HCT116 (cell line): Measurements from ENCODE around the gene ASXL2. TPM values are rescaled to one million over a fixed set of nuclear protein-coding genes. Genes with fewer than 3 reads are reported as not detected.

ENCODE experiments used
- ATAC-seq: fragments of 200-7000 bp; cut with Tn5 transposase; 2 replicates; pipeline ENCODE4 v1.9.1; 2020; ENCODE audit warnings: mild to moderate bottlenecking, moderate library complexity
- BruUV-seq: library from RNA; stranded (reverse); fragments of 400-500 nt; replicated peaks from 2 replicates; lab custom pipeline; 2021; lab: Mats Ljungman, UMichigan
- CTCF ChIA-PET: fragments of 300-600 bp; sonication (Branson Sonifier 250); formaldehyde crosslinking; loops from one replicate; lab custom pipeline; 2021; ENCODE audit warnings: antibody characterized with exemption; lab: Charles Lee
- POLR2A ChIA-PET: fragments of 300-600, 350-600 bp; sonication (Branson Sonifier 250); formaldehyde crosslinking; loops from one replicate; lab custom pipeline; 2021; ENCODE audit warnings: antibody characterized with exemption; lab: Charles Lee
- RAD21 ChIA-PET, 2 experiments: fragments of 300-600 bp; sonication (Branson Sonifier 250); formaldehyde crosslinking; loops; one replicate each; lab custom pipeline; 2023; ENCODE audit warnings: low total read pairs in 2 of 2; ENCODE audit not compliant: uncharacterized antibody in 2 of 2, unreplicated experiment in 2 of 2, low non-redundant PET in 1 of 2; lab: Charles Lee
- DNase-seq: peaks from one replicate; pipeline ENCODE4 v3.0.0-alpha.2; 2010; ENCODE audit warnings: low read depth, low spot score
- H2AFZ ChIP-seq: fragments of 200-600 bp; shearing (Covaris generic), sonication (generic); 2 replicates; pipeline ENCODE4 v1.6.1; 2017; ENCODE audit warnings: low read depth, mixed run types, mixed read lengths, antibody characterized with exemption, low read length; ENCODE audit not compliant: poor library complexity, severe bottlenecking
- H3K27ac ChIP-seq: 2 replicates; pipeline ENCODE4 v1.5.1; 2012; ENCODE audit warnings: low read depth, low read length
- H3K27me3 ChIP-seq: fragments of 200-600 bp; sonication (generic); 2 replicates; pipeline ENCODE4 v1.6.1; 2016; ENCODE audit warnings: mixed run types, low read length, mixed read lengths; ENCODE audit not compliant: insufficient read depth
- H3K36me3 ChIP-seq, 2 experiments: fragments of 200-500 bp in 1 of 2; fragments of 200-600 bp in 1 of 2; sonication (Bioruptor generic) in 1 of 2; sonication (generic) in 1 of 2; 2 replicates each; pipeline versions ENCODE4 v1.5.1 to v1.6.1; 2014 to 2016; ENCODE audit warnings: low read length in 2 of 2, inconsistent platforms in 1 of 2, mixed read lengths in 1 of 2, mixed run types in 1 of 2; ENCODE audit not compliant: insufficient read depth in 2 of 2, control insufficient read depth in 1 of 2
- H3K4me1 ChIP-seq, 2 experiments: fragments of 200-600 bp in 1 of 2; sonication (generic) in 1 of 2; 2 replicates each; pipeline versions ENCODE4 v1.5.1 to v1.6.1; 2012 to 2017; ENCODE audit warnings: low read length in 2 of 2, inconsistent platforms in 1 of 2, mild to moderate bottlenecking in 1 of 2, mixed read lengths in 1 of 2, mixed run types in 1 of 2, moderate library complexity in 1 of 2; ENCODE audit not compliant: insufficient read depth in 2 of 2, control insufficient read depth in 1 of 2
- H3K4me2 ChIP-seq: fragments of 200-600 bp; sonication (generic); 2 replicates; pipeline ENCODE4 v1.6.1; 2017; ENCODE audit warnings: mixed run types, low read length, mixed read lengths
- H3K4me3 ChIP-seq, 2 experiments: fragments of 200-600 bp in 1 of 2; sonication (generic) in 1 of 2; replicated peaks in 1 of 2; 2 replicates each; pipeline ENCODE4 v1.5.1; 2011 to 2016; ENCODE audit warnings: low read length in 2 of 2, control low read depth in 1 of 2, low read depth in 1 of 2, mild to moderate bottlenecking in 1 of 2, mixed read lengths in 1 of 2, mixed run types in 1 of 2
- H3K79me2 ChIP-seq: fragments of 200-600 bp; sonication (generic); 2 replicates; pipeline ENCODE4 v1.6.1; 2017; ENCODE audit warnings: mild to moderate bottlenecking, mixed run types, low read length, moderate library complexity, mixed read lengths; ENCODE audit not compliant: insufficient read depth
- H3K9ac ChIP-seq: fragments of 200-600 bp; sonication (generic); 2 replicates; pipeline ENCODE4 v1.6.1; 2016; ENCODE audit warnings: low read length, mixed read lengths
- H3K9me2 ChIP-seq: fragments of 200-600 bp; sonication (generic), shearing (Covaris generic); 2 replicates; pipeline ENCODE4 v1.6.1; 2017; ENCODE audit warnings: mixed run types, mild to moderate bottlenecking, moderate library complexity; ENCODE audit not compliant: insufficient read depth
- H3K9me3 ChIP-seq, 2 experiments: fragments of 200-500 bp in 1 of 2; fragments of 200-600 bp in 1 of 2; sonication (Bioruptor generic) in 1 of 2; sonication (generic) in 1 of 2; 2 replicates each; pipeline ENCODE4 v1.6.1; 2014 to 2017; ENCODE audit warnings: low read length in 2 of 2, mixed read lengths in 2 of 2, inconsistent platforms in 1 of 2, low read depth in 1 of 2, mild to moderate bottlenecking in 1 of 2, mixed run types in 1 of 2, moderate library complexity in 1 of 2; ENCODE audit not compliant: control insufficient read depth in 1 of 2, insufficient read depth in 1 of 2
- H4K20me1 ChIP-seq: fragments of 200-600 bp; sonication (generic), shearing (Covaris generic); 2 replicates; pipeline ENCODE4 v1.6.1; 2017; ENCODE audit warnings: mixed run types, mild to moderate bottlenecking, moderate library complexity; ENCODE audit not compliant: insufficient read depth
- ATF3 ChIP-seq: IDR thresholded peaks from 2 replicates; pipeline ENCODE4 v1.6.1; 2012
- CBX3 ChIP-seq: IDR thresholded peaks from 2 replicates; pipeline ENCODE4 v1.6.1; 2012; ENCODE audit warnings: low read depth
- CEBPB ChIP-seq: IDR thresholded peaks from 2 replicates; pipeline ENCODE4 v1.6.1; 2012; ENCODE audit warnings: low read depth
- CTCF ChIP-seq, 3 experiments: fragments of 200-600 bp in 1 of 3; sonication (generic) in 1 of 3; IDR thresholded peaks in 2 of 3; conservative IDR thresholded peaks in 1 of 3; 2 replicates each; pipeline ENCODE4 v1.5.1; 2012 to 2017; ENCODE audit warnings: low read depth in 2 of 3, low read length in 2 of 3, antibody characterized with exemption in 1 of 3, borderline replicate concordance in 1 of 3, control low read depth in 1 of 3, mild to moderate bottlenecking in 1 of 3, mixed read lengths in 1 of 3, mixed run types in 1 of 3, moderate library complexity in 1 of 3; ENCODE audit not compliant: insufficient read depth in 1 of 3
- ELF1 ChIP-seq: IDR thresholded peaks from 2 replicates; pipeline ENCODE4 v1.6.1; 2012; ENCODE audit warnings: low read depth, borderline replicate concordance
- EZH2 ChIP-seq: fragments of 200-600 bp; sonication (generic); IDR thresholded peaks from 2 replicates; pipeline ENCODE4 v1.6.1; 2017; ENCODE audit warnings: antibody characterized with exemption, mixed run types
- EZH2phosphoT487 ChIP-seq: fragments of 200-600 bp; IDR thresholded peaks from 2 replicates; pipeline ENCODE4 v1.6.1; 2018; ENCODE audit warnings: antibody characterized with exemption, borderline replicate concordance
- FOSL1 ChIP-seq: IDR thresholded peaks from 2 replicates; pipeline ENCODE4 v1.6.1; 2012; ENCODE audit warnings: low read depth
- JUND ChIP-seq: IDR thresholded peaks from 2 replicates; pipeline ENCODE4 v1.6.1; 2012
- POLR2AphosphoS5 ChIP-seq: IDR thresholded peaks from 2 replicates; pipeline ENCODE4 v1.6.1; 2011; ENCODE audit warnings: mild to moderate bottlenecking, low read depth, low read length, moderate library complexity
- REST ChIP-seq: IDR thresholded peaks from 2 replicates; pipeline ENCODE4 v1.6.1; 2012; ENCODE audit warnings: low read depth
- SIN3A ChIP-seq: IDR thresholded peaks from 2 replicates; pipeline ENCODE4 v1.6.1; 2012; ENCODE audit warnings: low read depth
- SP1 ChIP-seq: IDR thresholded peaks from 2 replicates; pipeline ENCODE4 v1.6.1; 2012; ENCODE audit warnings: low read depth
- SRF ChIP-seq: IDR thresholded peaks from 2 replicates; pipeline ENCODE4 v1.6.1; 2012; ENCODE audit warnings: low read depth
- TCF7L2 ChIP-seq: IDR thresholded peaks from 2 replicates; pipeline ENCODE4 v1.7.0; 2011; ENCODE audit warnings: borderline replicate concordance, inconsistent platforms; ENCODE audit not compliant: insufficient read depth, insufficient read length; ENCODE audit errors: extremely low read depth
- YY1 ChIP-seq: IDR thresholded peaks from 2 replicates; pipeline ENCODE4 v1.6.1; 2011; ENCODE audit warnings: low read length, low read depth, moderate library complexity, mild to moderate bottlenecking; ENCODE audit not compliant: insufficient replicate concordance; ENCODE audit errors: extremely low read depth
- ZBTB33 ChIP-seq: IDR thresholded peaks from 2 replicates; pipeline ENCODE4 v1.6.1; 2011; ENCODE audit warnings: mild to moderate bottlenecking, low read length, moderate library complexity; ENCODE audit not compliant: insufficient replicate concordance; ENCODE audit errors: extremely low read depth
- intact Hi-C: fragments of 100-400 bp; cut with micrococcal nuclease; formaldehyde crosslinking; loops from 2 replicates; pipeline ENCODE4 v1.10.0; 2022
- total RNA-seq: library from RNA; stranded (reverse); gene quantifications from one replicate; pipeline ENCODE4 v1.2.1, GENCODE V29; 2021; ENCODE audit not compliant: unreplicated experiment

The ASXL2 gene
- total RNA-seq, 1 experiment from 2014 or later: 29.2 TPM

- no peaks in the 10 kb centered on the region for H4K20me1 ChIP-seq
- no peaks in the 10 kb centered on the region for H3K27me3 ChIP-seq
- H3K9ac ChIP-seq: no peak overlapping the region
- no peak overlapping the region for H2AFZ ChIP-seq
- no peak overlapping the region for H3K4me3 ChIP-seq
- no peak overlapping the region for H3K27ac ChIP-seq
- no peak for TF ChIP-seq CEBPB
- no peak for TF ChIP-seq SP1
- no peak for TF ChIP-seq SRF
- no peak for TF ChIP-seq ELF1
- TF ChIP-seq POLR2AphosphoS5: no peak
- TF ChIP-seq FOSL1: no peak
- no peak for TF ChIP-seq REST
- TF ChIP-seq ZBTB33: no peak
- TF ChIP-seq CBX3: no peak
- TF ChIP-seq JUND: no peak
- no peak for TF ChIP-seq EZH2phosphoT487
- no peak for TF ChIP-seq ATF3
- TF ChIP-seq YY1: no peak
- no peak for TF ChIP-seq TCF7L2
- no peak for TF ChIP-seq EZH2
- no peak for TF ChIP-seq CTCF (IDR thresholded peaks at IDR 0.05 in 2 of 3, conservative IDR thresholded peaks at IDR 0.05 in 1 of 3; ENCODE audit: borderline replicate concordance in 1 of 3, insufficient read depth in 1 of 3, low read depth in 2 of 3, low read length in 2 of 3)
- TF ChIP-seq SIN3A: no peak
- TF ChIP-seq, all 23 proteins: peak for 0
- Histone ChIP-seq H3K4me2 (no peak overlapping the region), H3K4me1 (no peaks in the 10 kb centered on the region), H3K79me2 (0 out of 2 replicates have a peak, but pooled peaks cover 4% of the 10 kb centered on the region), H3K36me3 (peaks cover 4 to 6% of the 10 kb centered on the region in 2 experiments; a peak in 2 of 4 replicates), H3K9me2 (no peaks in the 10 kb centered on the region), H3K9me3 (no peaks in the 10 kb centered on the region)
- DNase-seq (no peak), ATAC-seq (no peak)
- BruUV-seq: no TSS peak
- RAD21 ChIA-PET: no interaction called here
- CTCF ChIA-PET: no interaction called here
- POLR2A ChIA-PET: no interaction called here
- intact Hi-C loops: no loop called here
Measured at GRCh38 chr2:25794544-25795276, 83.6 kb downstream of the ASXL2 start.
